ENCODE measurements around the gene IPPK.

- TF ChIP-seq CTCF (IDR thresholded peaks at IDR 0.05), result no peak
- no peak for TF ChIP-seq POLR2A (IDR thresholded peaks at IDR 0.05)
Observed at GRCh38 chr9:92650839-92651621, 18.9 kb downstream of the IPPK start.
